Measurements from ENCODE around the gene UNC79.

DNA sequence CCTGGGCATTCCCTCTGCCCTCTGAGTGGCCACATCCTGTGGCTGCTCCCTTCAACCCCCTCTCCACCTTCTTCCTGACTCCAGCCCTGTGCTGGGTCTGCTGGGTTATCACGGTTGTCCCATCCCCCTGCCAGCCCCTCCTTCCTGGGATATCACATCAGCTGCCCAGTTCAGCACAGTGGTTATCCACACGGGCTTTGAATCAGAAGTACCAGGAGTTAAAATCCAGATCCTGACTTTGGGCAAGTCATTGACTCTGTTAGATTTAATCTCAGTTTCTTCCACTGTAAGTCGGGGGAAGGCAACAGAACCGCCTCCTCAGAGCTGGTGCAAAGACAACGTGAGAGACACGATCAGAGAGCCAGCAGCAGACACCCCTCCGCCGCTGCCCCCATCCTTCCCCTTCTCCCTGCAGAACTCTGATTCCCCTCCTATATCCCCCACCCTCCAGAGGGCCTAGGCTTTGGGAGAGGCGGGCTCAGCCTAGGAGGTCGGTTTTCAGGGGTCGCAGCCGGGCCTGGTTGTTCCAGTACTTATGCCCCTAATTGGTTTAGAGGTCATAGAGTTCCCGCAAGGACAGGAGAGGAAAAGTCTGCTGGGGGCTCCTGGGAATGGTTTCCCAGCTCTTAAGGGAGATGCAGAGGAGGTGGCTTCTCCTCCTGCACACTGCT lies 315.0 kb downstream of the UNC79 start:
- TF ChIP-seq, protein P1, sequence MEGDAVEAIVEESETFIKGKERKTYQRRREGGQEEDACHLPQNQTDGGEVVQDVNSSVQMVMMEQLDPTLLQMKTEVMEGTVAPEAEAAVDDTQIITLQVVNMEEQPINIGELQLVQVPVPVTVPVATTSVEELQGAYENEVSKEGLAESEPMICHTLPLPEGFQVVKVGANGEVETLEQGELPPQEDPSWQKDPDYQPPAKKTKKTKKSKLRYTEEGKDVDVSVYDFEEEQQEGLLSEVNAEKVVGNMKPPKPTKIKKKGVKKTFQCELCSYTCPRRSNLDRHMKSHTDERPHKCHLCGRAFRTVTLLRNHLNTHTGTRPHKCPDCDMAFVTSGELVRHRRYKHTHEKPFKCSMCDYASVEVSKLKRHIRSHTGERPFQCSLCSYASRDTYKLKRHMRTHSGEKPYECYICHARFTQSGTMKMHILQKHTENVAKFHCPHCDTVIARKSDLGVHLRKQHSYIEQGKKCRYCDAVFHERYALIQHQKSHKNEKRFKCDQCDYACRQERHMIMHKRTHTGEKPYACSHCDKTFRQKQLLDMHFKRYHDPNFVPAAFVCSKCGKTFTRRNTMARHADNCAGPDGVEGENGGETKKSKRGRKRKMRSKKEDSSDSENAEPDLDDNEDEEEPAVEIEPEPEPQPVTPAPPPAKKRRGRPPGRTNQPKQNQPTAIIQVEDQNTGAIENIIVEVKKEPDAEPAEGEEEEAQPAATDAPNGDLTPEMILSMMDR (IDR thresholded peaks at IDR 0.05): no peak
- TF ChIP-seq POLR2A (IDR thresholded peaks at IDR 0.05) (no peak), POLR2AphosphoS5 (IDR thresholded peaks at IDR 0.05) (no peak)
